C1 segment of cervical spinal cord (tissue), 14 donors: ENCODE data around the gene AP3S2.
"Not testable (repeated sequence)": the region's sequence is repeated elsewhere in the genome, so short reads cannot be mapped to it uniquely, and the experiment has no call there.

ENCODE experiments used
- DNase-seq, 14 donors: peaks; one replicate each; lab custom pipeline; 2025; lab: John Stamatoyannopoulos, UW

The AP3S2 gene

DNA sequence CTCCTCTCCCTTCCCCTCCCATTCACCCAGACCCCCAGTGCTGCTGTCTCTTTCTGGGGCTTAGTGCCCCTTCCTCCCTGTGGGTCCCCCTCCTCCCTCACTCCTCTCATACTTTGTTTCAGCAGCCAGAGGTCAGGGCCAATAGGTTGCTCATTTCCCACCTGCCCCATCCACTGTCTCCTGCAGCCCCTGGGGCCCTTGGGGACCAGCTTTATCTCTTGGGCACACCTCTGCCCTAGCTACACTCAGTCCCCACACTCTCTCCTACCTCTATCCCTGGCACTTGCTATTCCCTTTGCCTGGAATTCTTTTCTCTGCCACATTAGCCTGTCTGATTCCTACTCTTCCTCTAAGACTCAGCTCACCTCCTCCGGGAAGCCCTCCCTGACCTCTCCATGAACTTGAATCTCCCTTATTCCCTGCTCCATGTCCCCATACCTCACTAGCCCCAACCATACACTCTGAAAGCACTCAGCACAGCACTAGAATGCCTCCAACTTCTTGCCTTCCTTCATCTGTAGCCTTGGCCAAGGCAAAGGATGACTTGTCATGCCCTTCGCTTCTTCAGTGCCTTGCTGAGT is 93.8 kb downstream of the AP3S2 start:
- no peak for DNase-seq

- DNase-seq = no peak
Observed at GRCh38 chr15:89799011-89799911, 94.5 kb downstream of the AP3S2 start.

- DNase-seq = no peak
Observed at GRCh38 chr15:89797678-89798201, 96.1 kb downstream of the AP3S2 start.

- DNase-seq = no peak
Observed at GRCh38 chr15:89795996-89796395, 97.8 kb downstream of the AP3S2 start.

GRCh38 chr15:89794627-89795241 is 99.1 kb downstream of the AP3S2 start:
- DNase-seq = no peak

- DNase-seq = no peak
Observed at GRCh38 chr15:89792106-89792805, 101.5 kb downstream of the AP3S2 start.

DNA sequence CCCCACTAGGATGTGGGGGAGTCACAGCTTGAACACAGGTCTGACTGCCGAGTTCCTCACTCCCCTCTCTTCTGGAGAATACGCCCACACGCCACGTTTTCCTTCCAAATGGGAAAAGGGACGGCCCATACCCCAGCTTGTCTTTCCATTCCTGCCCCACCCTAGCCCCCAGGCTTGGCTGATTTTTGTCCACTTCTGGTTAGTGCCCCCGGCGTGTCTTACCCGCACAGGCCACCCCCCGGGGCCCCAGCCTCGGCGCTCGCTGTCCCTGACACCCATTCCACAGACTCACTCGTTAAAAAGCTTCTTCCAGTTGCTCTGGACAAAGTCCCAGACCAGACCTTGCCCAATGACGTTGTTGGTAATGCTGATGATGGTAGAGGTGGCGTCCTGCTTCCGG is 103.1 kb downstream of the AP3S2 start:
- no peak for DNase-seq

DNA sequence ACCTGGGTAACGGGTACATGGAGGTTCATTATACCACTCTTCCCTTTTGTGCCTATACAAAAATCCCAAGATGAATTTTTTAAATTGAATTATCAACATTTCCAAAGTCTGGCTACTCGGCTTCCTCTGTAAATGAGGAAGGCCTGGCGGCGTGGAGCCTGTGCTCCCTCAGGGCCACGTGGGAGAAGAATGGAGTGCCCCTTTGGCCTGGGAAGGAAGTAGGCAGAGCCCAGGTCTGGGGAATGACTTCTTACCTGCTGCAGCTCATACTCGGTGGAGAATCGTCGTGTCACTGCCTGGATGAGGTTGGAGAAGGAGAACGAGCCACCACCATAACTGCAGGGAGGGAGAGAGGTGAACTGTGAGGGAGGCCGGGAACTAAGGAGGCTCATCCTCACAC is 103.6 kb downstream of the AP3S2 start:
- DNase-seq = no peak

- not testable (repeated sequence) for DNase-seq
Observed at GRCh38 chr15:89788585-89788984, 105.2 kb downstream of the AP3S2 start.

DNA sequence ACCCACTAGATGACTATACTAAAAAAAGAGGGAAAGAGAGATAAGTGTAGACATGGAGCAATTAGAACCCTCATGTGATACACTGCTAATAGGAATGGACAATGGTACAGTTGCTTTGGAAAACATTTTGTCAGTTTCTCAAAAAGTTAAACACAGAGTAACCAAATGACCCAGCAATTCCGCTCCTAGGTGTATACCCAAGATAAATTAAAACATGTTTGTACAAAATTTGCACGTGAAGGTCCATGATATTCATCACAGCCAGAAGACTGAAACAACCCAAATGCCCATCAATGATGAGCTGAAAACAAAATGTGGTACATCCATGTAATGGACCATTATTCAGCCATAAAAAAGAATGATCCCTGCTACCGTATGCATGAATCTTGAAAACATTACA is 105.8 kb downstream of the AP3S2 start:
- no peak for DNase-seq

DNA sequence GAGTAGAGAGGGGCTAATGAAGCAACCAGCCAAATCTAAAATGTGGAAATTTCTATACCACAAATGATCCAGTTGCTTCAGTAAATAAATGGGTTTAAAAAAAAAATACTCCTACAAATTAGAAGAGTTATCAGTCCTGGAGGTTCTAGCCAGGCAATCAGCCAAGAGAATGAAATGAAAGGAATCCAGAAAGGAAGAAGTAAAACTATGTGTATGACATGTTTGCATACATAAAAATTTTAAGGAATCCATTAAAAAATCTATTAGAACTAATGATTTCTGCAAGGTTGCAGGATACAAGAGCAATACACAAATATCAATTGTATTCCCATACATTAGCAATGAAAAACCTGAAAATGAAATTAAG is 108.0 kb downstream of the AP3S2 start:
- DNase-seq = no peak

- no peak for DNase-seq
Observed at GRCh38 chr15:89785064-89785773, 108.6 kb downstream of the AP3S2 start.

DNA sequence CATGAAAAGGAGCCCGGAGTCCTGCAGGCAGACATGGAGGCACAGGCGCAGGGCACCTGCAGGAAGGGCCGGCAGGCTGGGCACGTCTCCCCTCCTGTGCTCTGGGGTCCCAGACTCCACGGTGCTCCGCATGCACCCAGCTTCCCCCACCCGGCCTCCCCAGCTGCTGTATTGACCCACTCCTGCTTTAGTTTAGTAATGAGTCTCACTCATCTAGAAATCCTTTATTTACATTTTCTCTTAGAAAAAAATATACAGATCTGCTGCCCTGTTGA is 109.2 kb downstream of the AP3S2 start:
- no peak for DNase-seq

DNA sequence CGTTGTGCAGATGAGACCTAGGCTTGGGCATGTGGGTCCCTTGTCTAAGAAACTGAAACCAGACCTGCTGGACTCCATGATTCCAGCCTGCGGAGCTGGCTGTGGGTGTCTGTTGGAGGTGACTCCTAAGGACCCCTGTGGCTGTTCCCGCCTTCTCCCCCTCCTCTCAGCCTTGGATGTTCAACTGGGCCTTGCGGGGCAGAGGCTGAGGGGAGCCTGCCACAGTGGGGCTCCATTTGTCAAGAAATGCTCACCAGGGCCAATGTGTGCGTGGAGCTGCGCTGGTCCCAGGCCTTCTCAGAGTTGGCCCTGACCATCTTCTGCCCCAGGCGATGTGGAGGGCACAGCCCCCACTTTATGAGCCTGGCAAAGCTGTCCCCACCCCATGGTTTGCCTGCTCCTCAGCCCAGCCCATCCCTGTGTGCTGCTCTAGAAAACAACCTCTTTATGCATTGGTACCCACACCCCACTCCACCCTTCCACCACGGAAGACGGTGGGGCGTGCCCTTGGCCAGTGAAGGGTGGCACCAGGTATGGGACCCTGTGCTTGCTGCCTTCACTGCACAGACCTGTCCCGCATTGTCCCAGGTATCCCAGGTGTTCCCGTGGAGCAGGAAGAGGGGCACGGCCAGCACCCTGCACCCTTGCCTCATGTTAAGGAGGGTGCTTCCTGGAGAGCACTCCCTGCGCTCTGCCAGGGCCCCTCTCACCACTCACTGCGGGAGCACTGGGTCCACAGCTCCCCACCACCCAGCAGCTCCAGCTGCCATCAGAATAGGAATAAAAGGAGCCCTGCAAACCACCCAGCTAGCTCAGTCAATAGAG is 109.7 kb downstream of the AP3S2 start:
- DNase-seq = no peak

- no peak for DNase-seq
Observed at GRCh38 chr15:89783111-89783860, 110.5 kb downstream of the AP3S2 start.

DNA sequence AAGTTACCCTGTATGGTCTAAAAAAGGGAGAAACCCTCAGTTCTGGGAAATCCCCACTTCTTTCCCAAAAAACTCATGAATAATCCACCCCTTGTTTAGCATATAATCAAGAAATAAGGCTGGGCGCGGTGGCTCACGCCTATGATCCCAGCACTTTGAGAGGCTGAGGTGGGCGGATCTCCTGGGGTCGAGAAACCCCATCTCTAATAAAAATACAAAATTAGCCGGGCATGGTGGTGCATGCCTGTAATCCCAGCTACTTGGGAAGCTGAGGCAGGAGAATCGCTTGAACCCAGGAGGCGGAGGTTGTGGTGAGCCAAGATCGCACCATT is 111.2 kb downstream of the AP3S2 start:
- not testable (repeated sequence) for DNase-seq

- DNase-seq = no peak
Observed at GRCh38 chr15:89781891-89782618, 111.7 kb downstream of the AP3S2 start.

DNA sequence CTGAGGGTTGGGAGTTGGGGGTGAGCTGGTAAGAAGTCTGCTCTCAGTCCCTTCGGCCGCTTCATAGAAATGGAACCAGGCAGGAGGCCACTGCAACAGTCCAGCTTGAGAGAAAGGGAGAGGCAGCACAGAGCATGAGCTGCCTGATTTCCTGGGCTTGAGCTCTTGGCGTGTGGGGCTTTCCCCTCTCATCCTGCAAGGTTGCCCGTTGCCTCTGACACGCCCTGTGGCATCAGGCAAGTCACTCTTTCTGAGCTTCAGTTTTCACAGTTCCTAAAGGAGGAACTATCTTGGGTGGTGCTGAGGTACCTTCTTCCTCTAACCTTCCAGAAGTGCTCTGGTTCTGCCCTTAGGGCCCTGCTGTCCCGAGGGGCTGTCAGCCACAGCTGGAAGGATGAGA is 112.7 kb downstream of the AP3S2 start:
- no peak for DNase-seq

GRCh38 chr15:89780601-89781000 is 113.2 kb downstream of the AP3S2 start:
- DNase-seq = no peak
